K562 (cell line): ENCODE data around the gene P2RX3. TPM values are rescaled to one million over a fixed set of nuclear protein-coding genes. Genes with fewer than 3 reads are reported as not detected.

Source experiments
- ATF3 ChIP-seq, 2 experiments: fragments of 450-650 bp in 1 of 2; sonication (generic) in 1 of 2; formaldehyde crosslinking in 1 of 2; IDR thresholded peaks in 1 of 2; conservative IDR thresholded peaks in 1 of 2; 2 replicates each; pipeline versions ENCODE4 v1.6.1 to v1.8.1; 2016 to 2023; ENCODE audit warnings: mild to moderate bottlenecking in 2 of 2, moderate library complexity in 2 of 2, inconsistent platforms in 1 of 2, missing genetic modification reagents in 1 of 2
- ATF7 ChIP-seq: fragments of 450-650 bp; IDR thresholded peaks from 2 replicates; pipeline ENCODE4 v1.7.1; 2014; ENCODE audit warnings: mild to moderate bottlenecking, moderate library complexity
- CEBPG ChIP-seq, 3 experiments: fragments of 200-800 bp in 1 of 3; sonication (Bioruptor generic) in 1 of 3; sonication (generic) in 1 of 3; formaldehyde crosslinking in 1 of 3; IDR thresholded peaks in 2 of 3; conservative IDR thresholded peaks in 1 of 3; 2 replicates each; pipeline versions ENCODE4 v1.6.1 to v1.8.0; 2016 to 2022; ENCODE audit warnings: missing compliant biosample characterization in 2 of 3, missing genetic modification characterization in 2 of 3, mild to moderate bottlenecking in 1 of 3, missing genetic modification reagents in 1 of 3
- HNRNPUL1 ChIP-seq: fragments of 200-400 bp; formaldehyde crosslinking; IDR thresholded peaks from 2 replicates; pipeline ENCODE4 v1.6.1; 2017; ENCODE audit warnings: low read length
- TSC22D4 ChIP-seq: fragments of 450-650 bp; IDR thresholded peaks from 2 replicates; pipeline ENCODE4 v1.6.1; 2016; ENCODE audit warnings: missing genetic modification characterization, missing biosample characterization, control low read depth
- ZNF146 ChIP-seq: IDR thresholded peaks from one replicate; pipeline ENCODE4 v1.6.1; 2018; ENCODE audit warnings: missing compliant biosample characterization; ENCODE audit not compliant: unreplicated experiment
- polyA plus RNA-seq, 8 experiments: library from polyadenylated mRNA; depleted of rRNA in 4 of 8; stranded (reverse) in 5 of 8; unstranded in 3 of 8; fragments of >200 nt; fragmentation: Nextera tagmentation in 2 of 8; fragmentation: Illumina TruSeq in 1 of 8; extraction: Ambion mirVana in 2 of 8; extraction: Trizol in 1 of 8; gene quantifications; 2 replicates each; pipeline versions ENCODE4 v1.2.1 to v1.2.3, GENCODE V29; 2011 to 2014; ENCODE audit warnings: inconsistent platforms in 1 of 8, missing spikeins in 1 of 8
- total RNA-seq, 7 experiments: library from RNA; depleted of rRNA in 6 of 7; stranded (reverse); fragments of >200 nt in 6 of 7; fragmentation: Illumina TruSeq in 2 of 7; extraction: Trizol in 2 of 7; gene quantifications; 2 replicates each; pipeline versions ENCODE4 v1.2.1 to v1.2.3, GENCODE V29; 2011 to 2021; ENCODE audit warnings: low replicate concordance in 1 of 7
- TF ChIP-seq, protein P1 (sequence below): sonication (generic); formaldehyde crosslinking; IDR thresholded peaks from 2 replicates; pipeline ENCODE4 v1.9.0; 2022; ENCODE audit warnings: mild to moderate bottlenecking, missing genetic modification reagents

Gene P2RX3
- total and polyA plus RNA-seq, 9 of the 15 experiments (the other 6 are each of a cell fraction or from before 2014, with no cell fraction given) = not detected

DNA sequence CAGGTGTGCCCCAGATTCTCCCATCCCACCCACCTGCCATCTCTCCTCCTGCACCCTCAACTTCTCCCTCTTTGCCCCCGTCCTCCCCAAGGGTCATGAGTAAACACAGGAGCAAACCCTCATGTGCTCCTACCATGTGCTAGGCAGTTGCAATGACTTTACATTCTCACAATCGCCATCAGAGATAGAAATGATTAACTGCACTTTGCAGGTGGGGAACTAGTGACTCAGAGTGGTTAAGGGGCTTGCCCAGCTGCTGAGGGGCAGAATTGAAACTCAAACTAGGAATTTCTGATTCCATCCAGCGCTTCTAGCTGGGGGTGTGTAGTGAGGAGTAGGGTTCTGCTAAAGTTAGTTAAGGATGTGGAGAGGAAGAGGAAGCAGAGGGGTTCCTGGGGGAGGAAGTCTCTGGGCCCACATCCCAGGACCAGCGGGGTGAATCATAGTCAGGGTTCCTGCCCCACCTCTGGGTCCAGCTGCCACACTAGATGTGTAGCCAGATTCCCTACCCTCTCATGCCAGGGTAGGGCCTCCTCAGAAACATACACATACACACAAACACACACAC is 68.3 kb downstream of the P2RX3 start (continued):
- TF ChIP-seq CEBPG (CRISPR knock-in tag; IDR thresholded peaks at IDR 0.05) (no peak), CEBPG (tag; conservative IDR thresholded peaks at IDR 0.05 in 1 of 2, IDR thresholded peaks at IDR 0.05 in 1 of 2) (no peak), HNRNPUL1 (no peak), ZNF146 (CRISPR knock-in tag) (no peak), TSC22D4 (no peak), ATF7 (no peak), ATF3 (IDR thresholded peaks at IDR 0.05) (peak; percentile 14; the same call in 1 of the 2 replicates), ATF3 (CRISPR knock-in tag; conservative IDR thresholded peaks at IDR 0.05) (no peak)
- TF ChIP-seq, protein P1, sequence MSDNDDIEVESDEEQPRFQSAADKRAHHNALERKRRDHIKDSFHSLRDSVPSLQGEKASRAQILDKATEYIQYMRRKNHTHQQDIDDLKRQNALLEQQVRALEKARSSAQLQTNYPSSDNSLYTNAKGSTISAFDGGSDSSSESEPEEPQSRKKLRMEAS (CRISPR knock-in tag) = 0 out of 2 replicates have a peak, but pooled peaks have one; percentile 20
